ENCODE measurements around the gene TMCO5A. TPM values are rescaled to one million over a fixed set of nuclear protein-coding genes. Genes with fewer than 3 reads are reported as not detected.
"Not testable (repeated sequence)": the region's sequence is repeated elsewhere in the genome, so short reads cannot be mapped to it uniquely, and the experiment has no call there.

TMCO5A gene
- total RNA-seq, 4 donors from 2014 or later: not detected

DNA sequence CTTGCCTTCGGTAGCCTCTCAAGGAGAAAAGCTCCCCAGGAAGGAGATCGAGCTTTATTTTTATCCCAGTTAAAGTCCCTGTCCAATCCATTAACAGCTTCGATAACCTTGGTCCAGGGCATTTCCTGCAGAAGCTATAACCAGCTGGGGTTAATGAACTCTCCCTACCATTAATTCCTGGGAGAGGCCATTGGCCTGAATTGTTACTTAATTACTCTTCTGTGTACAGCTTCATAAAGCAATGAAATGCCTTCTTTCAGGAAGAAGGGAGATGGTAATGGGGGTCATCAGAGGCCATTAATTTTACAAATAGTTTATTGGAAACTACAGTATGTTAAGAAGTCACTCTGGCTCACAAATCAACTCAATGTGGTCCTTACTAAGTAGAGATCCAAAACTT lies 1.9 kb upstream of the TMCO5A start:
- H3K9me3 ChIP-seq: no peaks in the 10 kb centered on the region
- no peak overlapping the region for H3K27ac ChIP-seq
- TF ChIP-seq POLR2A (IDR thresholded peaks at IDR 0.05): no peak
- TF ChIP-seq, protein P1, sequence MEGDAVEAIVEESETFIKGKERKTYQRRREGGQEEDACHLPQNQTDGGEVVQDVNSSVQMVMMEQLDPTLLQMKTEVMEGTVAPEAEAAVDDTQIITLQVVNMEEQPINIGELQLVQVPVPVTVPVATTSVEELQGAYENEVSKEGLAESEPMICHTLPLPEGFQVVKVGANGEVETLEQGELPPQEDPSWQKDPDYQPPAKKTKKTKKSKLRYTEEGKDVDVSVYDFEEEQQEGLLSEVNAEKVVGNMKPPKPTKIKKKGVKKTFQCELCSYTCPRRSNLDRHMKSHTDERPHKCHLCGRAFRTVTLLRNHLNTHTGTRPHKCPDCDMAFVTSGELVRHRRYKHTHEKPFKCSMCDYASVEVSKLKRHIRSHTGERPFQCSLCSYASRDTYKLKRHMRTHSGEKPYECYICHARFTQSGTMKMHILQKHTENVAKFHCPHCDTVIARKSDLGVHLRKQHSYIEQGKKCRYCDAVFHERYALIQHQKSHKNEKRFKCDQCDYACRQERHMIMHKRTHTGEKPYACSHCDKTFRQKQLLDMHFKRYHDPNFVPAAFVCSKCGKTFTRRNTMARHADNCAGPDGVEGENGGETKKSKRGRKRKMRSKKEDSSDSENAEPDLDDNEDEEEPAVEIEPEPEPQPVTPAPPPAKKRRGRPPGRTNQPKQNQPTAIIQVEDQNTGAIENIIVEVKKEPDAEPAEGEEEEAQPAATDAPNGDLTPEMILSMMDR (IDR thresholded peaks at IDR 0.05): no peak
- no peaks in the 10 kb centered on the region for H3K4me1 ChIP-seq
- intact Hi-C loops (cut with DNase I): no loop called here
- DNase-seq: no peak
- no peak overlapping the region for H3K4me3 ChIP-seq (replicated peaks in 1 of 3)
- H3K27me3 ChIP-seq: no peaks in the 10 kb centered on the region
- no peaks in the 10 kb centered on the region for H3K36me3 ChIP-seq
- 70 to 91% methylated on average over 3 of the region's 3 CpGs for whole genome bisulfite sequencing, 2 donors

DNA sequence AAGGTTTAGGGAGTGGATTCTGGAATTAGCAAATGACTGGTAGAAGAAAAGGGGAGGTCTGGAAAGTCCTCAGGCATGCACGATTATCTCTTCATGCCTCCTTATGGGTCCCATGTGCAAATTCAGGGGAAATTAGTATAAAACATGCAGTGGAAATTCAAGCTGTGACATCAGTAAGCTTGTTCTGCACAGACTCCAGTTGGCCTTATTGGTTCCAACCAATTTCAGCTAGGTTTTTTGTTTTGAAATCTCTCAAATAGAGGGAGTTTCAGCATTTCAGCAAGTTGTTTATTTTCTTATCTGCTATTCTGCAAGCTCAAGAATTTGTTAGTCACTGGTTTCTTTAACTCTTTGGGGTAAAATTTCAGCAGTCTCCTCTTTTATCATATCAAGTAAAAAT lies 774 bp upstream of the TMCO5A start:
- Histone ChIP-seq H3K27ac (no peak overlapping the region), H3K27me3 (no peaks in the 10 kb centered on the region), H3K4me1 (no peaks in the 10 kb centered on the region), H3K9me3 (no peaks in the 10 kb centered on the region), H3K36me3 (no peaks in the 10 kb centered on the region), H3K4me3 (replicated peaks in 1 of 3) (no peak overlapping the region)
- no peak for TF ChIP-seq POLR2A (IDR thresholded peaks at IDR 0.05)
- TF ChIP-seq, protein P1 (IDR thresholded peaks at IDR 0.05): no peak
- intact Hi-C loops (cut with DNase I): no loop called here
- 47 to 56% methylated on average over 1 of the region's 1 CpG for WGBS, 2 donors
- DNase-seq: no peak

DNA sequence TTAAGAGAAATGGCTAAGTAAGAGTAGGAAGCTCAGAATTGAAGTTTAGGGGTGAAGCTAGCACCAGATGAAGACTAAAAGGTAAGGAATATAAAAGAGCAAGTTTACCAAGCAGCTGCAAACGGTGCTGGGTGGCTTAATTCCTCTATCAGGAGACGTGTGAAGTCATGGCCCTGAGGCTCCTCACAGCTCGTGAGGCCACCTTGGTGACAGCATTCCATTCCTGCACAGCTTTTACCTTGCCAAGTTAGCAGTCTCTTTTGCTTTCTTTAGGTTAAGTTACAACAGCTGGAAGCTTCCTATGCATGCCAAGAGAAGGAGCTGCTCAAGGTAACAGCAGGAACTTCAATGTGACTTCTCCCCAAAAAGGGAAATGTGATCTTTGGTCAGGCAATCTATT lies 6.4 kb downstream of the TMCO5A start:
- Histone ChIP-seq H3K4me1 (no peaks in the 10 kb centered on the region), H3K9me3 (no peaks in the 10 kb centered on the region), H3K36me3 (no peaks in the 10 kb centered on the region), H3K27ac (no peak overlapping the region), H3K4me3 (replicated peaks in 1 of 3) (no peak overlapping the region), H3K27me3 (no peaks in the 10 kb centered on the region)
- whole genome bisulfite sequencing, 2 donors: 25 to 28% methylated on average over 3 of the region's 3 CpGs
- intact Hi-C loops (cut with DNase I): no loop called here
- no peak for DNase-seq
- no peak for TF ChIP-seq POLR2A (IDR thresholded peaks at IDR 0.05)
- TF ChIP-seq, protein P1 (IDR thresholded peaks at IDR 0.05): no peak

DNA sequence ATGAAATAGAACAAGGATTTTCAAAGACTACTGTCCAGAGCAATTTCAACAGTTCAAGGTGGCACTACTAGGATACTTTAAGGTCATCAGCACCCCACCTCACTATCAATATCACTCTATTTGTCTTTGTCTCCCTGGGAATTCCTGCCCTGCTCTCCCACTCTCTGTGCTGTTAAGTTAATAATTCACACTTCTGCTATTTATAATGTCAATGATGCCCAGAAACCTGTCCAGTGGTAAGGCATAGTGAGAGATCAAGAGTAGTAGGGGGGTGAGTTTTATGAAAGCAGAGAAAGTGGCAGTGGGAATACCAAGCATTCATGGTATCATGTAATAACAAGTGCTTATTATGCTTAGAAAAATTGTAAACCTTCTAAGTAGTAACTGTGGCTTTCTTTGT lies 7.3 kb downstream of the TMCO5A start:
- H3K4me3 ChIP-seq (replicated peaks in 1 of 3): no peak overlapping the region
- H3K4me1 ChIP-seq: no peaks in the 10 kb centered on the region
- no peak for TF ChIP-seq POLR2A (IDR thresholded peaks at IDR 0.05)
- TF ChIP-seq, protein P1 (IDR thresholded peaks at IDR 0.05): no peak
- H3K36me3 ChIP-seq: no peaks in the 10 kb centered on the region
- no peak overlapping the region for H3K27ac ChIP-seq
- H3K27me3 ChIP-seq: no peaks in the 10 kb centered on the region
- DNase-seq: no peak
- no peaks in the 10 kb centered on the region for H3K9me3 ChIP-seq
- intact Hi-C loops (cut with DNase I): no loop called here

DNA sequence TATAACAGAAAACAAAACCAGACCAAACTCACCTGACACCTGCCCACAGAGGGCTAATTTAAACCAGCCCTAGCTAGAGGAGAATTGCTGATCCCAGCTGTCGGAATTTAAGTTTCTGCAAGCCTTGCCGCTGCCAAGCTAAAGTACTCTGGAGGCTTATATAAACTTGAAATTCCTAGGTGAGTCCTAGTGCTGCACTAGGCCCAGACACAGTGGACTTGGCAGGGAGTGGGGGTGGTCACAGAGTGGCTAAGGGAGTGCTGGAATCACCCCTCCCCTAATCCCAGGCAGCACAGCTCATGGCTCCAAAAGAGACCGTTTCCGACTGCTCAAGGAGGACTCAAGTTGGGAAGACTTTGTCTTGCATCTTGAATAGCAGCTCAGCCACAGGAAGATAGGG lies 17.6 kb downstream of the TMCO5A start:
- H3K27ac ChIP-seq: no peak overlapping the region
- TF ChIP-seq POLR2A (IDR thresholded peaks at IDR 0.05): no peak
- TF ChIP-seq, protein P1 (IDR thresholded peaks at IDR 0.05): no peak
- H3K9me3 ChIP-seq: no peaks in the 10 kb centered on the region
- WGBS, 2 donors: 38 to 51% methylated on average over 4 of the region's 4 CpGs
- DNase-seq: peak; percentile 62 to 72
- intact Hi-C loops (cut with DNase I): no loop called here
- no peaks in the 10 kb centered on the region for H3K4me1 ChIP-seq
- no peaks in the 10 kb centered on the region for H3K36me3 ChIP-seq
- H3K27me3 ChIP-seq: no peaks in the 10 kb centered on the region
- no peak overlapping the region for H3K4me3 ChIP-seq (replicated peaks in 1 of 3)

DNA sequence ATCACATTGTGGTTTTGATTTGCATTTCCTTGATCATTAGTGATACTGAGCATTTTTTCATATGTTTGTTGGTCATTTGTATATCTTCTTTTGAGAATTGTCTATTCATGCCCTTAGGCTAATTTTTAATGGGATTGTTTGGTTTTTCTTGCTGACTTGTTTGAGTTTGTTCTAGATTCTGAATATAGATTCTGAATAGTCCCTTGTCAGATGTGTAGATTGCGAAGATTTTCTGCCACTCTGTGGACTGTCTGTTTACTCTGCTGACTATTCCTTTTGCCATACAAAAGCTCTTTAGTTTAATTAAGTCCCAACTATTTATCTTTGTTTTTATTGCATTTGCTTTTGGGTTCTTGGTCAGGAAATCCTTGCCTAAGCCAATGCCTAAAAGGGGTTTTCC lies 26.3 kb downstream of the TMCO5A start:
- WGBS, 2 donors: 77 to 88% methylated on average over 1 of the region's 1 CpG
- H3K36me3 ChIP-seq; H3K4me1 ChIP-seq; H3K27me3 ChIP-seq; DNase-seq; intact Hi-C loops (cut with DNase I); H3K27ac ChIP-seq; H3K9me3 ChIP-seq; H3K4me3 ChIP-seq (replicated peaks in 1 of 3): not testable (repeated sequence)

Data from thyroid gland (tissue), 4 donors.